ENCODE results near the gene TSC2. TPM values are rescaled to one million over a fixed set of nuclear protein-coding genes. Genes with fewer than 3 reads are reported as not detected.
"Not testable (repeated sequence)": the region's sequence is repeated elsewhere in the genome, so short reads cannot be mapped to it uniquely, and the experiment has no call there.

TSC2 gene
- total RNA-seq, 4 donors from 2014 or later = 101 to 148 (median 109) TPM

DNA sequence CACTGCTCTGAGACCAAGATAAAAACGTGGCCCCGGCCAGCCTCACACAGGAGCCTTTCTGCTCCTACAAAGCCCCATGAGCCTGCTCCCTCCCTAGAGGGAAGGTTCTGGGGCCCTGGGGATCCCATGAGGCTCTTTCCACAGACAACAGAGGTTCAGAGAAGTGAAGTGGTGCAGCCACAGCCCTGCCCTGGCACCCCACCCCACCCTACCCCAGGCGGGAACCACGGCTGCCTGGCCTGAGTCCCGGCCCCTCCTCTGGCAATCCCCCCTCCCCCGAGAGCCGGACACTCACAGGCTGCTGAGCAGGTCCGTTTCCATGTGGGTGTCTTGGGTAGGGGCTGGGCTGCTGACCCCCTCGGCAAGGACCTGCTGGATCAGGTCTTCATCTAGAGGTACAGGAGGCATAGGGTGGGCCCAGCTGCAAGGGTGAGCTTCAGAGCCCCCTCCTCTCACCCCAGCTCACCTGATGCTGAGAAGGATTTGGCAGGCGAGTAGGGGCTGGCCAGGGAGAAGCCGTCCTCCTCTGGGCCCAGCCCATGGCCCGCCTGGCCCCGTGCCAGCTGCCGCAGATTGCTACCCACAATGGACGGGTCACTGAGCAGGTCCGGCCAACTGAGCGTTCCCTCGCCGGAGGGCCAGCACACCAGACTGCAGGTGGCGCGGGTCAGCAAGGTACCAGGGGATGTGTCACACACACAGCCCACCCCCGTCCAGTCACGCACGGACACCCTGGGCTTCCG lies 49.2 kb downstream of the TSC2 start:
- no peak overlapping the region for H3K4me3 ChIP-seq (replicated peaks in 1 of 3)
- H3K27ac ChIP-seq = peak overlapping the region; percentile 58 to 86 (median 74)
- no peaks in the 10 kb centered on the region for H3K27me3 ChIP-seq
- peak; percentile 89 for DNase-seq
- H3K4me1 ChIP-seq = peaks cover 25 to 29% of the 10 kb centered on the region in 2 donors
- intact Hi-C loops (cut with DNase I) = no loop called here
- peaks cover 7 to 15% of the 10 kb centered on the region in 2 donors for H3K36me3 ChIP-seq
- TF ChIP-seq POLR2A (IDR thresholded peaks at IDR 0.05) = no peak
- TF ChIP-seq, protein P1, sequence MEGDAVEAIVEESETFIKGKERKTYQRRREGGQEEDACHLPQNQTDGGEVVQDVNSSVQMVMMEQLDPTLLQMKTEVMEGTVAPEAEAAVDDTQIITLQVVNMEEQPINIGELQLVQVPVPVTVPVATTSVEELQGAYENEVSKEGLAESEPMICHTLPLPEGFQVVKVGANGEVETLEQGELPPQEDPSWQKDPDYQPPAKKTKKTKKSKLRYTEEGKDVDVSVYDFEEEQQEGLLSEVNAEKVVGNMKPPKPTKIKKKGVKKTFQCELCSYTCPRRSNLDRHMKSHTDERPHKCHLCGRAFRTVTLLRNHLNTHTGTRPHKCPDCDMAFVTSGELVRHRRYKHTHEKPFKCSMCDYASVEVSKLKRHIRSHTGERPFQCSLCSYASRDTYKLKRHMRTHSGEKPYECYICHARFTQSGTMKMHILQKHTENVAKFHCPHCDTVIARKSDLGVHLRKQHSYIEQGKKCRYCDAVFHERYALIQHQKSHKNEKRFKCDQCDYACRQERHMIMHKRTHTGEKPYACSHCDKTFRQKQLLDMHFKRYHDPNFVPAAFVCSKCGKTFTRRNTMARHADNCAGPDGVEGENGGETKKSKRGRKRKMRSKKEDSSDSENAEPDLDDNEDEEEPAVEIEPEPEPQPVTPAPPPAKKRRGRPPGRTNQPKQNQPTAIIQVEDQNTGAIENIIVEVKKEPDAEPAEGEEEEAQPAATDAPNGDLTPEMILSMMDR (IDR thresholded peaks at IDR 0.05) = peak in 1 of 6 experiments; percentile 29
- WGBS, 2 donors = 38 to 48% methylated on average over 3 to 9 of the region's 25 CpGs
- H3K9me3 ChIP-seq = no peaks in the 10 kb centered on the region

DNA sequence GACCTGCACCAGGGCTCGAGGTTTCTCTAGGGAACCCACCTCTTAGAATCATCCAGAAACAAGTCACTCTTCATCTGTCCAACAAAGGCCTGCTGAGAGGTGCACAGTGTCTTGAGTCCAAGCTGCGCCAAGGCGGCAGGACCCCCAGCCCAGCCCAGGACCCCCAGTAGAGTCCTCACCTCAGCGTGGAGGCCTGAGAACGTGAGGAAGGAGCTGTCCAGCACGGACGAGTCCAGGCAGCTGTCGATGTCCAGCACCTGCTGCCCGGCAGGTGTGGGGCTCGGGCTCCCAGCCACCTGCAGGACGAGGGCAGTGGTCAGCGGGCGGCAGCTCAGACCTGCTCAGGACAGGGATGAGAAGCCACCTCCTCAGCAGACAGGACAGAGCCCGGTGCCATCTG lies 49.9 kb downstream of the TSC2 start:
- H3K9me3 ChIP-seq; H3K27ac ChIP-seq; H3K27me3 ChIP-seq; H3K4me3 ChIP-seq (replicated peaks in 1 of 3); intact Hi-C loops (cut with DNase I); DNase-seq: not testable (repeated sequence)
- 83 to 100% methylated on average over 1 to 3 of the region's 14 CpGs for WGBS, 2 donors
- Histone ChIP-seq H3K36me3 (peaks cover 6 to 15% of the 10 kb centered on the region in 2 donors), H3K4me1 (peaks cover 25 to 29% of the 10 kb centered on the region in 2 donors)

DNA sequence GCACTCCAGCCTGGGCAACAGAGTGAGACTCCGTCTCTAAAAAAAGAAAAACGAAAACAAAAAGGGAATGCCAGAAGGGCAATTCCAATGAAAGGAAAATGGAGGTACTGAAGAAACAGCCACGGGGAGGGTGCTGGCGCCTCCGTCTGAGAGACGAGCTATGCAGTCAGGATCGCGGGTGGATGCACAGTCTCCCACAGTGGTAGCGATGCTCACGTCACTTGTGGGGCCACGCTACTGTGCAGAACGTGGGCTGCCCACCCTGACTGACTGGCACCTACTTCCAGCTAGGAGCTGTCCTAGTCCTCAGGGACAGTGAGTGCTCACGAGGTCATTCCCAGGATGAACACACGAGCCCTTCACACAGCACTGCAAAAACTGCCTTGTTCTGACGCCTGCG lies 53.8 kb downstream of the TSC2 start:
- intact Hi-C loops (cut with DNase I); H3K27me3 ChIP-seq; H3K27ac ChIP-seq; DNase-seq; H3K4me3 ChIP-seq (replicated peaks in 1 of 3); H3K9me3 ChIP-seq: not testable (repeated sequence)
- peaks cover 16 to 33% of the 10 kb centered on the region in 2 donors for H3K36me3 ChIP-seq
- WGBS, 2 donors = 89 to 93% methylated on average over 10 to 12 of the region's 16 CpGs
- H3K4me1 ChIP-seq = peaks cover 11% of the 10 kb centered on the region in 2 donors

DNA sequence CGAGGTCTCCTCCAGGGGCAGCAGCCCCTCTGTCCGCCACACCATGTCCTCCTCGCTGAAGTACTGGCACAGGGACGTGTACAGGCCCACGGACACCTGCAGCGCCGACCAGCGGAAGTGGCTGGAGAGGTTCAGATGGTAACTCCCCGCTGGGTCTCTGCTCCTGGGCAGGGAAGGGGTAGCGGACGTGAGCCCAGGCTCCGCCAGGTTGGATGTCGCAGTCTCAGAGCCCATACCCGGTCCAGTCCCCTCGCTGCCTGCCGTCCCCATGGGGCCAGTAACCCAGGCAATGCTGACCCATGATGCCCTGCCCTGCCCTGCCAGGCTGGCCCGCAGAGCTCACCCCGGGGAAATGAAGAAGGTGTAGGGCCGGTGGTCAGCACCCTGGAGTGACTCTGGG lies 54.7 kb downstream of the TSC2 start:
- Histone ChIP-seq H3K27ac (no peak overlapping the region), H3K27me3 (no peaks in the 10 kb centered on the region), H3K36me3 (peaks cover 16 to 30% of the 10 kb centered on the region in 2 donors), H3K4me3 (replicated peaks in 1 of 3) (no peak overlapping the region), H3K9me3 (no peaks in the 10 kb centered on the region), H3K4me1 (peaks cover 2% of the 10 kb centered on the region in 2 donors)
- 100% methylated on average over 1 of the region's 19 CpGs; no CpG with 5 or more reads in 1 of the 2 donors for WGBS, 2 donors
- DNase-seq = no peak
- intact Hi-C loops (cut with DNase I) = no loop called here
- TF ChIP-seq, protein P1 (IDR thresholded peaks at IDR 0.05) = no peak
- no peak for TF ChIP-seq POLR2A (IDR thresholded peaks at IDR 0.05)

DNA sequence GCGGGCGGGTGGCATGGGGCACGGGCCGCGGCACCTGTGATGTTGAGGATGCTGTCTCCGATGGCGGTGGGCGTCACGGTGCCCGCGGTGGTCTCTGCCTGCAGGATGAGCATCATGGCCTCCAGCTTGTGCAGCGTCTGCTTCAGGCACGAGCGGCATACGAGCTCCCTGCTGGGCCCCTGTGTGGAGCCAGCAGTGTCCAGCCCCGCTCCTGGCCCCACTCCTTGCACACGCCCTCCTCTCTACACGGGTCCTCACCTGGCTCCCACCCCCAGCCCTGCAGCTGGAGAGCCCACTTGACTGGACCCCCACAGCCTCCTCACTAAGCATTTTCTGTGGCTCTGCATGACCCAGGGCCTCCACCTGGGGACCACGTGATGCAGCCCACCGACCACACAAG lies 56.7 kb downstream of the TSC2 start:
- intact Hi-C loops (cut with DNase I); H3K4me1 ChIP-seq; H3K9me3 ChIP-seq; H3K27ac ChIP-seq; DNase-seq; H3K4me3 ChIP-seq (replicated peaks in 1 of 3); H3K27me3 ChIP-seq: not testable (repeated sequence)
- WGBS, 2 donors = 50 to 84% methylated on average over 3 to 16 of the region's 20 CpGs
- H3K36me3 ChIP-seq = peaks cover 16 to 43% of the 10 kb centered on the region in 2 donors

DNA sequence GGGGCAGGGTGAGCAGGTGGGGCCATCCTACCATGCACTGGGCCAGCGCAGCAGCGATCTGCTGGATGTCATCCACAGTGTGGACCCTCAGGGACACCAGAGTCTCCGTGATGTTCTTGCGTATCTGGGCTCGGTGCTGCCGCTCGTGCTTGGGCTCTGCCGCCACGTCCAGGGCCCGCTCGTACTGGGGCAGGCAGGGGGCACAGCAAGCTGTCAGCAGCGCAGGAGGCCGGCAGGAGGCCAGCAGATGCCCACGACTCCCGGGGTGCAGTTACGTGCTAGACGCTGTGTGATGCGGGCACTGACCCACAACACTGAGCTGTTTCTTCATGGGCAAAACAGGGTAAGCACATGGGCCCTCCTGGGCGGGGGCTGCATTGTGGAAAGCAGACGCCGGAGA lies 57.5 kb downstream of the TSC2 start:
- H3K4me1 ChIP-seq; H3K9me3 ChIP-seq; H3K4me3 ChIP-seq (replicated peaks in 1 of 3); H3K27ac ChIP-seq; DNase-seq; H3K27me3 ChIP-seq; intact Hi-C loops (cut with DNase I): not testable (repeated sequence)
- peaks cover 16 to 39% of the 10 kb centered on the region in 2 donors for H3K36me3 ChIP-seq
- 93% methylated on average over 10 of the region's 21 CpGs; no CpG with 5 or more reads in 1 of the 2 donors for WGBS, 2 donors

DNA sequence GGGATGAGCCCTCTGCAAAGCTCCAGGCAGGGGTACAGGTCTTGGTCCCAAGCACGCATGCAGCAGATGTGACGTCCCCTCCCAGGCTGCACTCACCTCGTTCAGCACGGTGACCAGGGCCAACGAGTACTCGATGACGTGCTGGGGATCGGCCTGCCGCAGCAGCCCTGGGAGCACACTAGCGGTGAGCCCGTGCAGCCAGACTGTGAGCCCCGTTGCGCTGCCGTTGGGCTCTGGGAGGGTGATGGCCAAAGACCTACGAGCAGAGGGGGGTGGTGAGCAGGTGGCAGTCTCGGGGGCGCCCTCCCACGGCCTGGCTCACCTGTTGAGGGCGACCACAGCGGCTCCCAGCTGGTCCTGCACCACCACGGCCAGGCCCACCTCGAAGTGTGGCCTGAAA lies 58.0 kb downstream of the TSC2 start:
- H3K27ac ChIP-seq; H3K4me3 ChIP-seq (replicated peaks in 1 of 3); DNase-seq; H3K27me3 ChIP-seq; intact Hi-C loops (cut with DNase I); H3K4me1 ChIP-seq; H3K9me3 ChIP-seq: not testable (repeated sequence)
- WGBS, 2 donors = 75% methylated on average over 12 of the region's 22 CpGs; no CpG with 5 or more reads in 1 of the 2 donors
- H3K36me3 ChIP-seq = peaks cover 21 to 39% of the 10 kb centered on the region in 2 donors

DNA sequence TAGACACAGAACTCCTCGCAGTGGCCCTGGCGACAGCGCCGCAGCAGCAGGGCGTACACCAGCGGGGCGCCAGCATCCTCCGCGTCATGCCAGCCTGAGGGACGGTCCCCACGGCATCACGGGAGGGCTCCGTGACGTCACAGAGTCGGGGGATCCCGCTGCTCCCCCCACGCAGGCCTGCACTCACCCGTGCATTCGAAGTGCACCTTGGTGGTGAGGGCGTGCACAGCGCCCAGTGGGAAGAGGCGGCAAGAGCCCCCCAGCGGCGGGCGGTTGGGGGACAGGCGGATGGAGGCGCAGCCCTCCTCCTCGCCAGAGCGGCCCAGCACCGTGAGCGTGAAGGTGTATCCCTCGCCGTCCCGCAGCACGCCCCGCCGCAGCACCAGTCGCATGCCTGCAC lies 58.4 kb downstream of the TSC2 start:
- H3K4me3 ChIP-seq (replicated peaks in 1 of 3); H3K4me1 ChIP-seq; H3K9me3 ChIP-seq; H3K27me3 ChIP-seq; intact Hi-C loops (cut with DNase I); H3K27ac ChIP-seq; DNase-seq: not testable (repeated sequence)
- peaks cover 25 to 44% of the 10 kb centered on the region in 2 donors for H3K36me3 ChIP-seq
- WGBS, 2 donors = 100% methylated on average over 3 of the region's 38 CpGs; no CpG with 5 or more reads in 1 of the 2 donors

DNA sequence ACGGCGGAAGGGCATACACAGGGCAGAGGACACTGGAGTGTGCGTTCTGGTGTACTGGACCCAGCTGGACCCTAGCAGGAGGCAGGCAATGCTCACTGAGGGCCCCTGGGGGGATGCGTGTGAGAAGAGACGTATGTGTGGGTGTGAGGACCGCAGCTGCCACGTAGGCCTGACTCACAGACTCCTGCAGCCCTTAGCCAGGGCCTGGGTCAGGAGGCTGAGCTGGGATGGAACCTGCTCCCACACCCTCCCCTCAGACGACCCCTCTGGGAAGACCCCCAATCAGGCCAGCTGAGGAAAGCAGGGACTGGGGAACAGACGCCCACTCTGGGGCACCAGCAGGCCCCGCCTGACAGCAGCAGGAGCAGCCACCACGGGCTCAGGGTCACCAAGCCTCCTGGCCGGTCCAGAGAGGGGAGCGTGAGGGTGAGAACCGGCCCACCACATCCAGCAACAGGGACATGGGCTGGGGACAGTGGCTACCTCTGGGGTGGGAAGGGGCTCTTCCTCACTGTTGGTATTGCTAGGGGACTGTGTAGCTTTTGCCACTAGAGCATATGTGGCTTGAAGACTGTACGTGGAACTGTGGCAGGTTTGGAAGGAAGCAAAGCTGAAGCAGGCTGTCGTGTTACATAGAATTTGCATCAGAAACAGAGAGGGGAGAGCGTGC lies 59.5 kb downstream of the TSC2 start:
- H3K4me3 ChIP-seq (replicated peaks in 1 of 3); H3K9me3 ChIP-seq; H3K27ac ChIP-seq; H3K27me3 ChIP-seq; DNase-seq; intact Hi-C loops (cut with DNase I); H3K4me1 ChIP-seq: not testable (repeated sequence)
- H3K36me3 ChIP-seq = peaks cover 29 to 44% of the 10 kb centered on the region in 2 donors
- WGBS, 2 donors = 88 to 93% methylated on average over 10 to 16 of the region's 17 CpGs

DNA sequence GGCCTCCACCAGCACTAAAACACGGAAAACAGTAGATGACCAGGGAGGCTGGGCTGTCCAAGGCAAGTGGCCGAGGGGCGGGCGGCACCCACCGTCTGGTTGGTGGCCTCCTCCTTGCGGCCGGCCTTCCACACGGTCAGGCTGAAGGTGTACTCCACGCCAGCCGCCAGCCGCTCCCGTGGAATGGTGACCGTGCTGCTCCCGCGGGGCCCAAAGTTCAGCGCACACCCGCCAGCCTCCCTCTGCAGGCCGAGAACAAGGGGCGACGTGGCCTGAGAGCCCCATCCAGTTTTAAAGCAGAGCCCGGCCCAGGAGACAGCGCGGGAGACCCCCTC lies 60.0 kb downstream of the TSC2 start:
- H3K9me3 ChIP-seq; H3K27ac ChIP-seq; intact Hi-C loops (cut with DNase I); H3K27me3 ChIP-seq; H3K4me3 ChIP-seq (replicated peaks in 1 of 3); DNase-seq; H3K4me1 ChIP-seq: not testable (repeated sequence)
- 95 to 96% methylated on average over 5 to 16 of the region's 23 CpGs for WGBS, 2 donors
- peaks cover 29 to 44% of the 10 kb centered on the region in 2 donors for H3K36me3 ChIP-seq
